OCI-LY1 (cell line): ENCODE data around the gene CREB3L2.

Experiments
- EZH2 ChIP-seq: fragments of 200-600 bp; sonication (generic), shearing (Covaris generic); IDR thresholded peaks from 2 replicates; pipeline ENCODE4 v1.8.0; 2017; ENCODE audit warnings: borderline replicate concordance, mixed run types, mild to moderate bottlenecking, antibody characterized with exemption, low read length, moderate library complexity, mixed read lengths
- TF ChIP-seq, protein P1 (sequence below): fragments of 200-600 bp; sonication (generic), shearing (Covaris generic); IDR thresholded peaks from 2 replicates; pipeline ENCODE4 v1.5.1; 2017; ENCODE audit warnings: mild to moderate bottlenecking, antibody characterized with exemption, low read length, moderate library complexity, mixed read lengths

DNA sequence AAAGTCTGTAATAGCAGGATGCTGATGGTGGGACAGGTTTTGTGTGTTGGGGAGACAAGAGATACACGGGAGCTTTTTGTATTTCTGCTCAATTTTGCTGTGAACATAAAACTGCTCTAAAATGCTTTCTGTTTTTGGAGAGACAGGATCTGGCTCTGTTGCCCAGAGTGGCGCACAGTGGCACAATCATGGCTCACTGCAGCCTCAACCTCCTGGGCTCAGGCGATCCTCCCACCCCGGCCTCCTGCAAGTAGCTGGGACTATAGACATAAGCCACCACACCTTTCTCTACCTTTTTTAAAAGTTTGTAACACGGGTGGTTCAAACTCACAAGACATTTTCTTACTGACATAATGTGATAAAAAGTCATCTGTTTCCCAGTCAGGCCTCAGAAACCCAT lies 14.3 kb downstream of the CREB3L2 start:
- TF ChIP-seq, protein P1, sequence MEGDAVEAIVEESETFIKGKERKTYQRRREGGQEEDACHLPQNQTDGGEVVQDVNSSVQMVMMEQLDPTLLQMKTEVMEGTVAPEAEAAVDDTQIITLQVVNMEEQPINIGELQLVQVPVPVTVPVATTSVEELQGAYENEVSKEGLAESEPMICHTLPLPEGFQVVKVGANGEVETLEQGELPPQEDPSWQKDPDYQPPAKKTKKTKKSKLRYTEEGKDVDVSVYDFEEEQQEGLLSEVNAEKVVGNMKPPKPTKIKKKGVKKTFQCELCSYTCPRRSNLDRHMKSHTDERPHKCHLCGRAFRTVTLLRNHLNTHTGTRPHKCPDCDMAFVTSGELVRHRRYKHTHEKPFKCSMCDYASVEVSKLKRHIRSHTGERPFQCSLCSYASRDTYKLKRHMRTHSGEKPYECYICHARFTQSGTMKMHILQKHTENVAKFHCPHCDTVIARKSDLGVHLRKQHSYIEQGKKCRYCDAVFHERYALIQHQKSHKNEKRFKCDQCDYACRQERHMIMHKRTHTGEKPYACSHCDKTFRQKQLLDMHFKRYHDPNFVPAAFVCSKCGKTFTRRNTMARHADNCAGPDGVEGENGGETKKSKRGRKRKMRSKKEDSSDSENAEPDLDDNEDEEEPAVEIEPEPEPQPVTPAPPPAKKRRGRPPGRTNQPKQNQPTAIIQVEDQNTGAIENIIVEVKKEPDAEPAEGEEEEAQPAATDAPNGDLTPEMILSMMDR: no peak
- TF ChIP-seq EZH2: no peak
